Fibroblast of skin of right biceps (primary cell): ENCODE measurements around the gene DOCK11.
A peak's percentile ranks its signal among the peaks of the same experiment; 100 is the strongest.

Experiments used
- DNase-seq: peaks from one replicate; pipeline ENCODE4 v3.0.0-alpha.2; 2013

The DOCK11 gene

DNA sequence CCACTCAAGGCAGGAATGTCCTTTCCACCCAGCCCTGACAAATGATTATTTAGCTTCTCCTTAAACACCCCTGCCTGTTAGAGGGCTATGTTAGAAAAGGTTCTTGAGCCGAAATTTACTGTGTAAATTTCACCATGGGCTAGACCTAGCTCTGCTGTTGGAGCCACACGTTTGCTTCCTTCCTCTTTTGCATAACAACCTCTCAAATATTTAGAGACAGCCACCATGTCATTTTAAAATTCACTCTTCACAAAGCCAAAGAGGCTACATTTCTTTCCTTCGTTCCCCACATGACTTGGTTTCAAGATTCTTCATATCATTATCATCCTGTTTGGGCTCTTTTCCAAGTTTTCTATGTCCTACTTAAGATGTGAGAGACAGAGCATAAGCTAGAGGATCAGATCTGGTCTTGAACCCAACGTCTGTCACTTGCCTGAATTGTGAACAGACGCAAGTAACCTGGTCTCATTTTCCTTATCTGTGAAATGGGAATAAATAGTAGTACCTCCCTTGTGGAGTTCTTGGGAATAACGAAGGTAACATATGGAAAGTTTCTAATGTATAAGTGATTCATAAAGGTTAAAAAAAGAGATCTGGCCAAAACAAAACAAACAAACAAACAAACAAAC is 6.7 kb downstream of the DOCK11 start:
- DNase-seq = no peak

DNA sequence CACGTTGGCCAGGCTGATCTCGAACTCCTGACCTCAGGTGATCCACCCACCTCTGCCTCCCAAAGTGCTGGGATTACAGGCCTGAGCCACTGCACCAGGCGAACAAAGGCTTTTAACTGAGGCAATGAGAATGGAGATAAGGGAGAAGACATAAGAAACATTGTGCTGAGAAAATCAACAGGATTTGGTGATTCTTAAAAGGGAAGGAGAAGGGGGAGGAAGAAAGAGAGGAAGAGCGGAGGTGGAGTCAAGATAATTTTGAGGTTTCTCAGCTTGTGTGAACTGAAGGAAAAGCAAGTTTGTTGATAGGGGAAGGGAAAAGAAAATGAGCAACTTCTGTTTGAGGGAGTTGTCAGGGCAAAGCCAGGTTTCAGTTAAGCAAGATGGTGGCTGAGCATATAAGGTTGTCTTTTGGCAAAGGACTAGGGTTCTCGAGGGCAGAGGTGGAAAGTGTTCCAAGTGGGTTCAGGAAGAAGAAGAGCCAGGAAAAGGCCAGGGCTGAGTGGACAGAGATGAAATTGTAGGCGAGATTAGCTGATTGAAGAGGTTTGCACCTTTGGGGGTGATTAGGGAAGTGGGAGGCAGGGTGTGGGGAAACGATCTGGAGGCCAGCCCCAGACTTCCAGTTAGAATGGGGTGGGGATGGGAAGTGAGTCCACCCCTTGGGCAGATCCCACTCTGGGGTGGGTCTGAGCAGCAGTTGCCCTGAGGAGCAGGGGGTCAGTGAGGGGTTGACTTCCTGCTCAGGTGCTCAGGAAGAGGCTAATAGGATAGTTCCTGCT is 7.8 kb downstream of the DOCK11 start:
- no peak for DNase-seq

DNA sequence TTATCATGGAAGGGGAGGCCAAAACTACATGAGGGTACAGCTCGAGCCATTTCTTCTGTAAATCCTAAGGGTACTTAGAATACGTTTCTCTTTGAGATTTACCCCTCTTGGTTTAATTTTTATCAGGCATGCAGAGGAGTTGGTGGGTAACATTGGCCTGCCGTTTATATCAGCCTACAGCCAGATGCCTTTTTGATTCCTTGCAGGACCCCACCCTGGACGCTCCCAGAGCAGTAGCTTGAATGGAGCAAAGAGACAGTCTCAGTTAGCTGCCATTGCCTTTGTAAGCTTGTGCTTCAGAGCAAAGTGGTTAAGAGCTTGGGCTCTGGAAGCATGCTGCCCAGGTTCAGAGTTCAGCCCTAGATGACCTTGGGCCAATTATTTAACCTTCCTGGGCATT is 9.0 kb downstream of the DOCK11 start:
- no peak for DNase-seq

GRCh38 chrX:118506805-118507480 is 11.3 kb downstream of the DOCK11 start:
- DNase-seq = no peak

DNA sequence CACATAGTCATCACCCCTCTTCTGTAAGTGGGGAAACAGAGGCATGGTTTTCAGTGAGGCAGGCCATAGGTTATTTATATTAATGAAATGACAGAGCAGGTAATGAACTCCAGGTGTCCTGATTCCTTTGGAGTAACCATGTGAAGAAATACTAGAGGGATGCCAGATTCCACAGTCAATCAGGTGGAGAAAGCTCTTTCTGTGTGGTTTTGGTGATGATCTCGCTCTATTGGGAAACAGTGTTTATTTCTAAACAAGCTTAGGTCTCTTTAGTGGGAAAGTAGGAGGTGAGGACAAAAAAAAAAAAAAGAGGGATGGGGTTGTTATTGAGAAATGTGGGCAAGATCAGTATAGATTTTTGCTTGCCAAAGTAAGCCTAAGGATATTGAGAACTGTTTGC is 12.2 kb downstream of the DOCK11 start:
- DNase-seq = no peak

DNA sequence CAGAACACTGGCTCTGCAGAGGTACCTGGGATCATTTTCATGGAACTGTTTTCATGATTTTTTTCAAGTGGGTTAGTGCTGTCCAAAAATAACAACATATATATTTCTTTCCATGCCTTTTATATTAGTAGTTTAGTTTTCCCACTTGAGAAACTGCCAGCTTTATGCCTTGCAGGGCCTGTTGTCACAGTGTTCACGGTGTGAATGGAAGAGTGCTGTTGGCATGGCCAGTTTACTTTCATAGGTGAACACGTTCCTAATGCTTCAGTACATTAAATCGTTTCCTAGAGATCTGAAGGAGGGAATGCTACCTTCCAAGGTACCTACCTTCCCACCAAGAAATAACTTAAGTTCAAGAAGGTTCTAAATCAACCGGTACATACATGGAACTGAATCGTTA is 12.6 kb downstream of the DOCK11 start:
- no peak for DNase-seq

GRCh38 chrX:118508635-118509034 is 13.0 kb downstream of the DOCK11 start:
- no peak for DNase-seq

GRCh38 chrX:118510111-118510510 is 14.5 kb downstream of the DOCK11 start:
- no peak for DNase-seq

DNA sequence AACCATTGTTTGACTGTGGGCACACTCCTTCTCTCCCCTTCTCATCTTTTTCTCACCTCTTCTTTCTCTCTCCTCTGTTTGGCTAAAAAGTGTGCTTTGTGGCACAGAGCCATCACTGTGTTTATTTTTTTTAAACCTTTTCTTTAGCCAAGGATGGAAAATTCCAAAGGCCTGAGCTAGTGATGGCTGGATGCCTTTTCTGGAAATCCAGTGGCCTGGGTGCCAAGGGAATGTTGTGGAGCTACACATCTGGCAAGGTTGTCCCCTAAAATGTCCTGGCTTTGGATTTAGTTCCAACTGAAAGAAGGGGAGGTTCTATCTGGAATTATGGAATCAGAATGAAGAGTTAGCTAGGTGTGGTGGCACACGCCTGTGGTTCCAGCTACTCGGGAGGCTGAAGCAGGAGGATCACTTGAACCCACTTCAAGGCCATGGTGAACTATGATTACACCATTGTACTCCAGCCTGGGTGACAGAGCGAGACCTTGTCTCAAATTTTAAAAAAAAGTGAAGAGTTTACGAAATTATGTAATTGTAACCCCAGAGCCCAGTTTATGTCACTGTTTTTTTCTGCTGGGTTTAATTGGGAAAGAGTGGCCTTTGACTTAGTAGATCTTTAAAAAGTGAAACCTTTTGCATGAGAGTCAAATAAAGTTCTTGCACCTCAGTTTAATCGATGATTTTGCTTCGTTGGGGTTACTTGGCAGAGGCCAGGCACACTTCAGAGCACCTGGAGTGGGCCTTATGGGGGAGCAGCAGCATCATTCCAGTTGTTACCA is 17.7 kb downstream of the DOCK11 start:
- DNase-seq = no peak

DNA sequence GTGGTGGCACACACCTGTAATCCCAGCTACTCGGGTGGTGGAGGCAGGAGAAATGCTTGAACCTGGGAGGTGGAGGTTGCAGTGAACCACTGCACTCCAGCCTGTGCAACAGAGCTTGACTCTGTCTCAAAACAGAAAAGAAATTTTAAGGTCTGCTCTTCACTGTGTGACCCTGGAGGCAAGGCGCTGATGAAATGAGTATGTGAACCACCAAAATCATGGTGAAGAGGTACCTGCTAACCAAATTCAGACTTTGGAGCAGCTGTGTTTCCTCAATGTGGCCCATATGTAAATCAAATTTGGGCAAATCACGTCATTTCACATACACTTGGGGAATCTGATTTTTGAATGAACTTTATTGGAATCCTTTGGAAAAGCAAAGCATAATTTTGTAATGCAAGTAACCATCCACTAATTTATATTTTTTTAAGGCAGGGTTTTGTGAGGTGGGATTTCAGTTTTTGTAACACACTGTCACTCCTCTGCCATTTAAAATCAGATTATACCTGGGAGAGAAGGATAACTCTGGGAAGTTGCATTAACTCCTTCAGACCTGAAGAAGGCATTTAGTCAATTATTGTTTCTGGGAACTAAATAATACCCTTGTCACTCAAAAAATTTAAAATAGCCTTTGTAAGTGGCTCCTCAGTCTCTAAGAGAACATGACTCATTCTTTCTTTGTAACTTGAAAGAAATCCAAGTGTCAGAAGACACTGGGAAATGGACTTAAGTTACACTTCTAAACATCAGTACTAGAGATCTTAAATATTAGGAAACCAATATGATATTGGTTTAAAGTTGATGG is 24.0 kb downstream of the DOCK11 start:
- DNase-seq = peak; percentile 68

DNA sequence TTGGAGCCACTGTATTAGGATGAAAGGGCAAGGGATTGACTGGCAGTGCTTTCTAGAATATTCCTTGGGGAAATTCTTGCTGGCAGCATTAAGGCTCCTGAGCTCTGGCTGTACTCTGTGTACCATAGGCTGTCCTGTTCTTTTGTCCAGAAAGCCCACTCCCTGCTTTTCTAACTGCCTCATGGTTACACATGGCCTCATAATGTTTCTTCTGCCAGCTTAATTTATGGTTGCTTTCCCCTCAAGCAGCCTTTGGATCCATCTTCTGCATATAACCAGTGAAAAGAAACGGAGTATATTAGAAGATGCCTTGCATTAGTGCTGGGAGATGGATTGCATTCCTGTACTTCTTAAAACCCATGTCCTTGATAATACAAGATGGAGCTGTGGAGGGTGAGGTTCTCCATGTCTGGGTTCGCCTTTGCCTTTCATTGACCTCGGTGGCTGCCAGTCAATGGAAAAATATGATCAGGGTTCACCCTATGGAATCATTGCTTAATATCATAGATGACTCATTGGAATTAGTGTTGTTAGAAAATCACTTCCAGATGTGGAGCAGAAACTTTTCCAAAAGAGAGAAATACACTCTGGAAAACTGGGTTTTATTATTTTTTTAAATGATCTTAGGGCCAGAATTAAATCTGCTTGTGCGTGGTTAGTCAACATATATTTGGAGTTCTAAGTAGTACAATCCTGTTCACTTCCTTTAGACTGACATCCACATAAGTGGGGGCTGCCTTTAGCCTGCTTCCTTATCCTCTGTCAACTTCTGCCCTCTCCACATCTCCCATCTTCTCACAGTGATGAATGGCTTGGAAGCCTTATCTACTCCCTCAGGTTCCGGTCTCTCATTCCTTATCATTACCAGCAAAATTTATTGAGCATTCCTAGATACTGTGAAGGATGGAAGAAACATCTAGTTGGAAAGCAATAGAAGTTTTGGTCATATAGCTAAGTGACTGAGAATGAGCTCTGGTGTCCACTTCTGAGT is 24.9 kb downstream of the DOCK11 start:
- peak; percentile 89 for DNase-seq

- peak; percentile 65 for DNase-seq
Measured at GRCh38 chrX:118521435-118521834, 25.8 kb downstream of the DOCK11 start.

GRCh38 chrX:118522230-118522926 is 26.8 kb downstream of the DOCK11 start:
- DNase-seq = no peak

DNA sequence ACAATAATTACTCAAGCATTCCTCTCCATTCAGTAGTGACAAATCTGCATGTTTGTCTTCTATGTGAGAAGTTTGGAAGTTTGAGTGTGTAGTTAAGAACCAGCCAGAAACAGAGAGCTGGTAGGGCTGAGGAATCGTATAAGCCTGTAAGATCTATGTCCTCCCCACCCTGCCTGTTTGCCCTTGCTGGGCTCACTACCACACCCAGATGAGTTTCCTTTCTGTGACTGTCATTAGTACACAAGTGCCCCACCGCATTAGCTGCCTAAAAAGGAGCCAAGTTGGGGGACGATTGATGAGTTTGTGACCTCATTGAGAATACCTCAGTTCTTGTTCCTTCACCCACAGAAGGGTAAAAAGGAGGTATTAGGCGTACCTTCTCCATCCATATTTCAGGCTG is 28.3 kb downstream of the DOCK11 start:
- DNase-seq = no peak

- no peak for DNase-seq
Measured at GRCh38 chrX:118524344-118524743, 28.7 kb downstream of the DOCK11 start.

DNA sequence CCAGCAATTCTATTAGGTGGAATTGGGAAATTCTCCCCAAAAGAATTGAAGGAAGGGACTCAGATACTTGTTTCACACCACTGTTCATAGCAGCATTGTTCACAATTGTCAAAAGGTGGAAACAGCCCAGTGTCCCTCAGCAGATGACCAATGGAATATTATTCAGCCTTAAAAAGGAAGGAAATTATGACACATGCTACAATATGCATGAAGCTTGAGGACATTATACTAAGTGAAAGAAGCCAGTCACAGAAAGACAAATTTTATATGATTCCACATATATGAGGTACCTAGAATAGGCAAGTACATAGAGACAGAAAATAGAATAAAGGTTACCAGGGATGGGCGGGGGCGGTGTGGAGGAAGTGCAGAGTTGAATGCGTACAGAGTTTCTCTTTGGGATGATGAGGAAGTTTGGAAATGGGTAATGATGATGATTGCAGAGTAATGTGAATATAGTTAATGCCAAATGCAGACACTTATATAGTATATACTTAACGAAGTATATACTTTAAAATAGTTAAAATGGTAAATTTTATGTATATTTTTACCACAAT is 29.6 kb downstream of the DOCK11 start:
- DNase-seq = no peak

DNA sequence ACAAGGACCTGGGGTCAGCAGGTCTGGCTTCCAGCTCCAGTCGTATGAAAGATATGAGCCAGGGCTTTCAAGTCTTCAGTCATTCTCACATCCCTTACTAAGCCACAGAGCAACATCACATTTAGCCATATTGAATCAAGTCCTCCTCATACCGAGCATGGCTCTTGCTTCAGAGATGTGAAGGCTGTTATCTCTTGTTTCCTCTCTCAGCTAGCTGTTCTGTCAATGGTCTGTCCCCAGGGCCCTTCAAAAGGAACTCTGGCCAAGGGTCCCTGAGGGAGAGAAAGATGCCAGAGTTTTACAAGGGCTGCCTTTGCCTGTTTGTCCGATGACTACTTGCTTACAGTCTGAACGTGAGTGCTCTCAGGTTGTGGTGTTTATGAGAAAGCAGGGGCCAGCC is 30.5 kb downstream of the DOCK11 start:
- DNase-seq = no peak

DNA sequence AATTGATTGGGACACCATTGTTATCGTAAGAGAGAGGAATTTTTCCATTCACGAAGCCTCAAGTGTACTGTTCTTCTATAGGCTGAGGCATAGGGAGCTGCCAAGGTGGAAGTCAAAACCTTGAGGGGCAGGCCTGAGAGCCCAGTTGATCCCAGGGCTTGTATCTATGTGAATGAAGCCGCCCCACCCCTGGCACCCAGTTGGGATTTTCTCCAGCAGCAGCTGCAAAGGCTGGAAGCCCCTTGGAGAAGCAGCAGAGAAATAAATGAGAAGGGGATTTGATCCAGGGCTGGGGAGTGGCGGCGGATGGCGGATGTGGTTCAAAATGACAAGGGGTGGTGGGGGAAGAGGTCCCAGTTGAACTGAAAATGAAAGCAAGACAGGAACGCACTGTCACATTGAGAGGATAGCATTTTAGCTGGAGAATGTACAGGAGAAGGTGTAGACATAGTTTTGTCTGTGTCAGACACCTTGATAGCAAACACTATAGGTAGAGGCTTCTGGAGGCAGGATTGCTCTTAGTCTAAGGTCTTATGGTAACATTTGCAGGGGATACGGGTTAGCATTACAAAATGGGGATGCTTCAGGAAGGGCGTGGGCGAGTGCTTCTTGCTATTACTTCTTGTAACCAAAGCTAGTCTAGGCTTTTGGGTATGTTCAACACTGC is 32.6 kb downstream of the DOCK11 start:
- no peak for DNase-seq

DNA sequence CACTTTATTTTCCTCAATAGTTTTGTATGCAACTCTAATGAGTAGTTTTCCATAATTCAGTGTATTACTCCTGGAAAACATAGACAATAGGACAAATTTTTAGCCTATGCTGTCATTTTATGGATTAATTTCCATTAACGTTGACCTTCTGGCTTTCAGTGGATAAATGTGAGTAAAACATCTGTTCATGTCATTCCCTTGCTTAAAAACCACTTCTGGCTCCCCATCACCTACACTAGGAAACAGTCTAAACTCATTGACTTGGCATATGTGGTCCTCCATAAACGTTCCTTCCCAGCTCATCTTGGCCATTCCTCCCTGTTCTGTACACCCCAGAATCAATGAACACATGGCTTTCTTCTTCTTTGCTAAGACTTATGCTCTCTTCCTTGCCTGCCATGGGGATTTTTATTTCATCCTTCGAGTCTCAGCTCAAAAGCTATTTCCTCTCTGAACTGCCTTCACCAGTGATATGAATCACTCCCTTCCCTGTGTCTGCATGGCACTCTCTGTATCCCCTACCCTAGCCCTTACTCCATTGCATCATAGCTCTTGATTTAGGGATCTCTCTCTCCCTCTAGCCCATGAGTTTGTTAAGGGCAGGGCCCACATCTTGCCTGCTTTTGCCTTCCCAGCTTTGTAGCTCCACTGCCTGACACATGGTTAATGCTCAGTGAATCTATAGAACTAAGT is 34.8 kb downstream of the DOCK11 start:
- DNase-seq = peak; percentile 66
